Measurements from ENCODE around the gene CYFIP2.

CYFIP2 gene

GRCh38 chr5:157306081-157306480 is 40.2 kb downstream of the CYFIP2 start:
- peaks cover 8 to 10% of the 10 kb centered on the region in 2 donors for H3K36me3 ChIP-seq (ENCODE audit: control insufficient read depth in 2 of 2, insufficient read depth in 2 of 2, low read length in 2 of 2)
- no peak overlapping the region for H3K9ac ChIP-seq (ENCODE audit: low read length in 2 of 2)
- no peaks in the 10 kb centered on the region for H3K27me3 ChIP-seq (ENCODE audit: control insufficient read depth in 1 of 2, insufficient read depth in 2 of 2, low read length in 2 of 2)
- H3K4me3 ChIP-seq (ENCODE audit: low read length in 2 of 2), result no peak overlapping the region
- no peaks in the 10 kb centered on the region for H3K9me3 ChIP-seq (ENCODE audit: control insufficient read depth in 2 of 2, low read length in 2 of 2)
- H3K27ac ChIP-seq (ENCODE audit: low read length), result no peak overlapping the region
- H3K4me1 ChIP-seq (ENCODE audit: control insufficient read depth, insufficient read depth, low read length), result peaks cover 3% of the 10 kb centered on the region

DNA sequence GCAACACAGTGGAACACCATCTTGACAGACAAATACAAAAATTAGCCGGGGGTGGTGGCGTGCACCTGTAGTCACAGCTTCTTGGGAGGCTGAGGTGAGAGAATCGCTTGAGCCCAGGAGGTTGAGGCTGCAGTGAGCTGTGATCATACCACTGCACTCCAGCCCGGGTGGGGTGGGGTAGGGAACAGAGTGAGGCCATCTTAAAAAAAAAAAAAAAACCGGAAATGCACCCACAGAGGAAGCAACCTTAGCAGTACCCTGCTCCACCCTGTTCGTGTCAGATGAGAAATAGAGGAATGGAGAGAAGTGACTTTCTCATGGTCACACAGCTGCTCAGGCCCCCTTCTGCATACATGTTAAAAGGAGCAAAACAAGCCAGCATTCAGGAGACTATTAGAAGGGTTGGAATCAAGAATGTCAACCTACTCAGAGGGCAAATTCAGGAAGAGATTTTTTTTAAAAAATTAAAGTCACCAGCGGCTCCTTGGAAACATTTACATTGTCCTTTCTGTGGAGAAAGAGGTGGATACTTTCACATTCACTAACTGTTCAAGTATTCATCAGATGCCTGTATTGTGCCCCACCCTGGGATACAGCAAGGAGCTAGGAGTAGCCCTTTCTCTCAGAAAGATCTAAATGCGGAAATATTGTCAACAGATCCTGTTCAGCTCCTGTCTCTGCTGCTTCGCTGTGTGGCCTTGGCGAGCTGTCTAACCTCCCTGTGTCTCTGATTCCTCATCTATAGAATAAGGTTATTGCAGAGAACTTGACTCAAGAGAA is 41.0 kb downstream of the CYFIP2 start:
- Histone ChIP-seq H3K36me3 (ENCODE audit: control insufficient read depth in 2 of 2, insufficient read depth in 2 of 2, low read length in 2 of 2) (peaks cover 4 to 7% of the 10 kb centered on the region in 2 donors), H3K9ac (ENCODE audit: low read length in 2 of 2) (no peak overlapping the region), H3K4me3 (ENCODE audit: low read length in 2 of 2) (no peak overlapping the region), H3K27ac (ENCODE audit: low read length) (no peak overlapping the region), H3K9me3 (ENCODE audit: control insufficient read depth in 2 of 2, low read length in 2 of 2) (no peaks in the 10 kb centered on the region), H3K4me1 (ENCODE audit: control insufficient read depth, insufficient read depth, low read length) (peaks cover 3% of the 10 kb centered on the region), H3K27me3 (ENCODE audit: control insufficient read depth in 1 of 2, insufficient read depth in 2 of 2, low read length in 2 of 2) (no peaks in the 10 kb centered on the region)

- peaks cover 0 to 2% of the 10 kb centered on the region in 2 donors for H3K36me3 ChIP-seq (ENCODE audit: control insufficient read depth in 2 of 2, insufficient read depth in 2 of 2, low read length in 2 of 2)
- H3K9ac ChIP-seq (ENCODE audit: low read length in 2 of 2), result peak overlapping the region in 1 of 2 donors; percentile 29
- H3K27ac ChIP-seq (ENCODE audit: low read length), result no peak overlapping the region
- no peak overlapping the region for H3K4me3 ChIP-seq (ENCODE audit: low read length in 2 of 2)
- no peaks in the 10 kb centered on the region for H3K9me3 ChIP-seq (ENCODE audit: control insufficient read depth in 2 of 2, low read length in 2 of 2)
- H3K4me1 ChIP-seq (ENCODE audit: control insufficient read depth, insufficient read depth, low read length), result peaks cover 3% of the 10 kb centered on the region
- H3K27me3 ChIP-seq (ENCODE audit: control insufficient read depth in 1 of 2, insufficient read depth in 2 of 2, low read length in 2 of 2), result no peaks in the 10 kb centered on the region
These were observed 43.0 kb downstream of the CYFIP2 start for GRCh38 chr5:157308836-157309465.

GRCh38 chr5:157309796-157310195 is 43.9 kb downstream of the CYFIP2 start:
- H3K4me1 ChIP-seq (ENCODE audit: control insufficient read depth, insufficient read depth, low read length), result peaks cover 3% of the 10 kb centered on the region
- H3K27ac ChIP-seq (ENCODE audit: low read length), result no peak overlapping the region
- no peak overlapping the region for H3K4me3 ChIP-seq (ENCODE audit: low read length in 2 of 2)
- peaks cover 0 to under 1% of the 10 kb centered on the region in 2 donors for H3K36me3 ChIP-seq (ENCODE audit: control insufficient read depth in 2 of 2, insufficient read depth in 2 of 2, low read length in 2 of 2)
- H3K9ac ChIP-seq (ENCODE audit: low read length in 2 of 2), result no peak overlapping the region
- no peaks in the 10 kb centered on the region for H3K9me3 ChIP-seq (ENCODE audit: control insufficient read depth in 2 of 2, low read length in 2 of 2)
- H3K27me3 ChIP-seq (ENCODE audit: control insufficient read depth in 1 of 2, insufficient read depth in 2 of 2, low read length in 2 of 2), result no peaks in the 10 kb centered on the region

GRCh38 chr5:157311595-157311994 is 45.7 kb downstream of the CYFIP2 start:
- H3K36me3 ChIP-seq (ENCODE audit: control insufficient read depth in 2 of 2, insufficient read depth in 2 of 2, low read length in 2 of 2), result peaks cover 0 to 3% of the 10 kb centered on the region in 2 donors
- no peak overlapping the region for H3K27ac ChIP-seq (ENCODE audit: low read length)
- no peaks in the 10 kb centered on the region for H3K27me3 ChIP-seq (ENCODE audit: control insufficient read depth in 1 of 2, insufficient read depth in 2 of 2, low read length in 2 of 2)
- H3K9me3 ChIP-seq (ENCODE audit: control insufficient read depth in 2 of 2, low read length in 2 of 2), result no peaks in the 10 kb centered on the region
- H3K4me1 ChIP-seq (ENCODE audit: control insufficient read depth, insufficient read depth, low read length), result peaks cover 3% of the 10 kb centered on the region
- H3K9ac ChIP-seq (ENCODE audit: low read length in 2 of 2), result no peak overlapping the region
- no peak overlapping the region for H3K4me3 ChIP-seq (ENCODE audit: low read length in 2 of 2)

DNA sequence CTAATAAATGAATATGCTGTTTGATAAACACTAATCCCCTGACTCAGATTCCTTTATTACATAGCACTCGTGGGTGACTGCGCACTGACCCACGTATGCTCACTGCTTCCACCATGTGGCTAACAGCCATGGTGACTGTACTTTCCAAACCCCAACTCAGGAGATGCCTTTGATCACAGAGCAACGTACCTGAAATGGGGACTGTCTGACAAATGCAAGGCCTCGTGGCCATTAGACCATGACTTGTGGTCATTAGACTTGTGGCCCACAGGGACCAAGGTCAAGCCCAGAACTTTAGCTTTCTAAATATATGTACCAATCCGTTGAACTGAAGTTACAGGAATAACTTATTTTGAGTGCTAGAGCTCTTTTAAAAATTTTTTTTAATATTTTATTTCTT is 46.6 kb downstream of the CYFIP2 start:
- Histone ChIP-seq H3K27me3 (ENCODE audit: control insufficient read depth in 1 of 2, insufficient read depth in 2 of 2, low read length in 2 of 2) (no peaks in the 10 kb centered on the region), H3K27ac (ENCODE audit: low read length) (no peak overlapping the region), H3K9ac (ENCODE audit: low read length in 2 of 2) (no peak overlapping the region), H3K4me1 (ENCODE audit: control insufficient read depth, insufficient read depth, low read length) (peaks cover 3% of the 10 kb centered on the region), H3K4me3 (ENCODE audit: low read length in 2 of 2) (no peak overlapping the region), H3K9me3 (ENCODE audit: control insufficient read depth in 2 of 2, low read length in 2 of 2) (no peaks in the 10 kb centered on the region), H3K36me3 (ENCODE audit: control insufficient read depth in 2 of 2, insufficient read depth in 2 of 2, low read length in 2 of 2) (peaks cover 0 to 3% of the 10 kb centered on the region in 2 donors)

- Histone ChIP-seq H3K9me3 (ENCODE audit: control insufficient read depth in 2 of 2, low read length in 2 of 2) (no peaks in the 10 kb centered on the region), H3K4me1 (ENCODE audit: control insufficient read depth, insufficient read depth, low read length) (no peaks in the 10 kb centered on the region), H3K36me3 (ENCODE audit: control insufficient read depth in 2 of 2, insufficient read depth in 2 of 2, low read length in 2 of 2) (peaks cover 4 to 20% of the 10 kb centered on the region in 2 donors), H3K27ac (ENCODE audit: low read length) (no peak overlapping the region), H3K27me3 (ENCODE audit: control insufficient read depth in 1 of 2, insufficient read depth in 2 of 2, low read length in 2 of 2) (no peaks in the 10 kb centered on the region), H3K9ac (ENCODE audit: low read length in 2 of 2) (no peak overlapping the region), H3K4me3 (ENCODE audit: low read length in 2 of 2) (no peak overlapping the region)
These were observed 56.7 kb downstream of the CYFIP2 start for GRCh38 chr5:157322581-157322980.

- peaks cover 4 to 20% of the 10 kb centered on the region in 2 donors for H3K36me3 ChIP-seq (ENCODE audit: control insufficient read depth in 2 of 2, insufficient read depth in 2 of 2, low read length in 2 of 2)
- no peak overlapping the region for H3K9ac ChIP-seq (ENCODE audit: low read length in 2 of 2)
- no peaks in the 10 kb centered on the region for H3K9me3 ChIP-seq (ENCODE audit: control insufficient read depth in 2 of 2, low read length in 2 of 2)
- no peak overlapping the region for H3K4me3 ChIP-seq (ENCODE audit: low read length in 2 of 2)
- H3K27ac ChIP-seq (ENCODE audit: low read length), result no peak overlapping the region
- H3K4me1 ChIP-seq (ENCODE audit: control insufficient read depth, insufficient read depth, low read length), result peaks cover 2% of the 10 kb centered on the region
- no peaks in the 10 kb centered on the region for H3K27me3 ChIP-seq (ENCODE audit: control insufficient read depth in 1 of 2, insufficient read depth in 2 of 2, low read length in 2 of 2)
These were observed 57.3 kb downstream of the CYFIP2 start for GRCh38 chr5:157323107-157323706.

GRCh38 chr5:157324237-157324636 is 58.3 kb downstream of the CYFIP2 start:
- Histone ChIP-seq H3K36me3 (ENCODE audit: control insufficient read depth in 2 of 2, insufficient read depth in 2 of 2, low read length in 2 of 2) (peaks cover 4 to 20% of the 10 kb centered on the region in 2 donors), H3K4me3 (ENCODE audit: low read length in 2 of 2) (no peak overlapping the region), H3K9ac (ENCODE audit: low read length in 2 of 2) (no peak overlapping the region), H3K27me3 (ENCODE audit: control insufficient read depth in 1 of 2, insufficient read depth in 2 of 2, low read length in 2 of 2) (no peaks in the 10 kb centered on the region), H3K4me1 (ENCODE audit: control insufficient read depth, insufficient read depth, low read length) (peaks cover 9% of the 10 kb centered on the region), H3K9me3 (ENCODE audit: control insufficient read depth in 2 of 2, low read length in 2 of 2) (no peaks in the 10 kb centered on the region), H3K27ac (ENCODE audit: low read length) (no peak overlapping the region)

DNA sequence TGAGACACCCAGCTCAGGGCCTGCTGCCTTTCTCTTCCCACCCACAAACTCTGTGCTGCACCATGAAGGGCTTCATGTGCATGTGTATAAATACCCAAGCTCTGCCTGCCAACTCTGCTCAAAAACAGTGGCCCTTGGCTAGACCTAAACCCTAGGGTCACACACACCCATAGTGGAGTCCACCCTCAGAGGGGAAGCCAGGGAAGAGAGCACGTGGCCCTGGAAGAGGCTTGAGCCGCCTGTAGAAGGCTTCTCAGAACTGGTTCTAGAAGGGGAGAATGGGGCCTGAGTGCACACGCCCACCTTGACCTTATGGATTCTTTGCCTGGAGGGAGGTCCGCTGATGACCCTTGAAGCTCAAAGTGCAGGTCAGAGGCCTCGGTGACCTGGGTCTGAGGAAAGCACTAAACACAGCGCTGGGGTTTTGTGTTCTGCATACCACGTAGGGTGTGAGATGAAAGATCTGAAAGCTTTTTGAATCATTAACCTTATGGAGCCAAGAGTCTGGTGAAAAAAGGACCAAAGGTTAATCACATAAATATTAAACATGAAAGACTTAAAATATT is 60.6 kb downstream of the CYFIP2 start:
- no peaks in the 10 kb centered on the region for H3K9me3 ChIP-seq (ENCODE audit: control insufficient read depth in 2 of 2, low read length in 2 of 2)
- H3K36me3 ChIP-seq (ENCODE audit: control insufficient read depth in 2 of 2, insufficient read depth in 2 of 2, low read length in 2 of 2), result peaks cover 0 to 13% of the 10 kb centered on the region in 2 donors
- no peak overlapping the region for H3K9ac ChIP-seq (ENCODE audit: low read length in 2 of 2)
- H3K27me3 ChIP-seq (ENCODE audit: control insufficient read depth in 1 of 2, insufficient read depth in 2 of 2, low read length in 2 of 2), result no peaks in the 10 kb centered on the region
- no peak overlapping the region for H3K27ac ChIP-seq (ENCODE audit: low read length)
- no peak overlapping the region for H3K4me3 ChIP-seq (ENCODE audit: low read length in 2 of 2)
- peaks cover 13% of the 10 kb centered on the region for H3K4me1 ChIP-seq (ENCODE audit: control insufficient read depth, insufficient read depth, low read length)

Data from stomach smooth muscle (tissue), 2 donors.